ENCODE measurements around the gene SGSM2.

DNA sequence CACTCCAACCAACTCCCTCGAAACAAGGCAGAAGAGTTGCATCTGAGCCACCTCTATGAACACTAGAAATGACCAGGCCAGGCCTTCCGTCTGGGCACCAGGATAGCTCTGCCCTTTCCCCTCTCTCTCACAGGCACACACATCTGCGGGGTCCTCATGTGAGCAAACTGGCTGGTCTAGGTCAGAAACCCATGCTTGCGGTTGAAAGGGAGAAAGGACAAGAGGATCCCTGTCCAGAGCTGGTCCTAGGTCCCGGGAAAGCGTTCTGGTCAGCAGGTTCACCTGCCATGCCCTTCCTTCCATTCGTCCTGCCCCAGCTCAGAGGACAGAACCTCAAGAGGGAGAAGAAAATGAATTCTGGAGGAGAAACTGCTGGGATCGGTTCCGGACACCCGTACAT is 60.9 kb downstream of the SGSM2 start:
- no peak for TF ChIP-seq CTCF (IDR thresholded peaks at IDR 0.05; ENCODE audit: low read length)
- TF ChIP-seq EZH2 (IDR thresholded peaks at IDR 0.05; ENCODE audit: borderline replicate concordance, low read length) = no peak
